A549 (cell line): ENCODE data around the gene PLD4.

Source experiments
- JUN ChIP-seq, 2 experiments: fragments of >200 bp; sonication (Bioruptor Twin); formaldehyde crosslinking; IDR thresholded peaks; 2 replicates in 1 of 2; 3 replicates in 1 of 2; pipeline ENCODE4 v1.6.1; 2016 to 2017
- MAX ChIP-seq: IDR thresholded peaks from 2 replicates; pipeline ENCODE4 v1.6.1; 2012
- NR3C1 ChIP-seq: fragments of >200 bp; sonication (Bioruptor Twin); formaldehyde crosslinking; IDR thresholded peaks from 3 replicates; pipeline ENCODE4 v1.6.1; 2017
- REST ChIP-seq: fragments of 200-600 bp; sonication (generic); IDR thresholded peaks from 2 replicates; pipeline ENCODE4 v1.6.1; 2016; ENCODE audit warnings: antibody characterized with exemption, mild to moderate bottlenecking, moderate library complexity

- TF ChIP-seq NR3C1: no peak
- peak; percentile 52 for TF ChIP-seq MAX
- no peak for TF ChIP-seq REST
- TF ChIP-seq JUN (IDR thresholded peaks at IDR 0.05): peak; percentile 70 to 72; a peak in 3 of 5 replicates
Measured at GRCh38 chr14:104970231-104971068, 45.8 kb downstream of the PLD4 start.
